ENCODE data around the gene GNAI1. TPM values are rescaled to one million over a fixed set of nuclear protein-coding genes. Genes with fewer than 3 reads are reported as not detected.
A peak's percentile ranks its signal among the peaks of the same experiment; 100 is the strongest.

GNAI1 gene
- total RNA-seq, 1 donor from 2014 or later, result 65.8 TPM

GRCh38 chr7:80235334-80235733 is 100.7 kb downstream of the GNAI1 start:
- intact Hi-C loops (cut with DNase I), result no loop called here
- no peak for DNase-seq (ENCODE audit: low spot score)

GRCh38 chr7:80236681-80237080 is 102.0 kb downstream of the GNAI1 start:
- ATAC-seq, result no peak
- intact Hi-C loops (cut with DNase I), result no loop called here

More at GRCh38 chr7:80235334-80235733, 100.7 kb downstream of the GNAI1 start:
- ATAC-seq, result no peak

GRCh38 chr7:80240265-80241025 is 105.8 kb downstream of the GNAI1 start:
- no peak for ATAC-seq
- intact Hi-C loops (cut with DNase I), result no loop called here
- no peak for DNase-seq (ENCODE audit: low spot score)

More at GRCh38 chr7:80236681-80237080, 102.0 kb downstream of the GNAI1 start:
- no peak for DNase-seq (ENCODE audit: low spot score)

- no peak for ATAC-seq
- intact Hi-C loops (cut with DNase I), result no loop called here
- no peak for DNase-seq (ENCODE audit: low spot score)
Observed at GRCh38 chr7:80241671-80242070, 107.0 kb downstream of the GNAI1 start.

GRCh38 chr7:80243425-80243824 is 108.8 kb downstream of the GNAI1 start:
- DNase-seq (ENCODE audit: low spot score), result no peak
- intact Hi-C loops (cut with DNase I), result no loop called here
- no peak for ATAC-seq

GRCh38 chr7:80244206-80244916 is 109.7 kb downstream of the GNAI1 start:
- peak; percentile 88 for ATAC-seq
- no peak for DNase-seq (ENCODE audit: low spot score)
- intact Hi-C loops (cut with DNase I), result no loop called here

- intact Hi-C loops (cut with DNase I), result no loop called here
- DNase-seq (ENCODE audit: low spot score) (no peak), ATAC-seq (no peak)
Observed at GRCh38 chr7:80247144-80247543, 112.5 kb downstream of the GNAI1 start.

GRCh38 chr7:80247891-80248290 is 113.3 kb downstream of the GNAI1 start:
- no peak for ATAC-seq
- DNase-seq (ENCODE audit: low spot score), result no peak
- intact Hi-C loops (cut with DNase I), result no loop called here

- ATAC-seq (no peak), DNase-seq (ENCODE audit: low spot score) (no peak)
Observed at GRCh38 chr7:80249184-80249583, 114.6 kb downstream of the GNAI1 start.

GRCh38 chr7:80249619-80250295 is 115.1 kb downstream of the GNAI1 start:
- intact Hi-C loops (cut with DNase I), result no loop called here
- no peak for ATAC-seq
- no peak for DNase-seq (ENCODE audit: low spot score)

More at GRCh38 chr7:80249184-80249583, 114.6 kb downstream of the GNAI1 start:
- intact Hi-C loops (cut with DNase I), result no loop called here

- intact Hi-C loops (cut with DNase I), result no loop called here
- ATAC-seq (no peak), DNase-seq (ENCODE audit: low spot score) (no peak)
Observed at GRCh38 chr7:80253237-80253636, 118.6 kb downstream of the GNAI1 start.

GRCh38 chr7:80253653-80254052 is 119.0 kb downstream of the GNAI1 start:
- DNase-seq (ENCODE audit: low spot score) (no peak), ATAC-seq (no peak)
- intact Hi-C loops (cut with DNase I), result no loop called here

GRCh38 chr7:80255656-80256055 is 121.0 kb downstream of the GNAI1 start:
- intact Hi-C loops (cut with DNase I), result no loop called here
- DNase-seq (ENCODE audit: low spot score), result no peak
- ATAC-seq, result no peak

- no peak for DNase-seq (ENCODE audit: low spot score)
- ATAC-seq, result no peak
- intact Hi-C loops (cut with DNase I), result loop anchor here (1.0 kb wide), 1 partner anchor 26 kb away; no protein-coding TSS in a partner anchor
Observed at GRCh38 chr7:80257756-80258155, 123.1 kb downstream of the GNAI1 start.

GRCh38 chr7:80260606-80261005 is 126.0 kb downstream of the GNAI1 start:
- ATAC-seq (no peak), DNase-seq (ENCODE audit: low spot score) (no peak)
- intact Hi-C loops (cut with DNase I), result no loop called here

- intact Hi-C loops (cut with DNase I), result no loop called here
- ATAC-seq (peak; percentile 58), DNase-seq (ENCODE audit: low spot score) (no peak)
Observed at GRCh38 chr7:80263333-80263732, 128.7 kb downstream of the GNAI1 start.

GRCh38 chr7:80263821-80264220 is 129.2 kb downstream of the GNAI1 start:
- ATAC-seq (no peak), DNase-seq (ENCODE audit: low spot score) (no peak)
- intact Hi-C loops (cut with DNase I), result no loop called here

GRCh38 chr7:80264769-80265495 is 130.3 kb downstream of the GNAI1 start:
- DNase-seq (ENCODE audit: low spot score), result no peak
- intact Hi-C loops (cut with DNase I), result no loop called here
- ATAC-seq, result no peak

- ATAC-seq (no peak), DNase-seq (ENCODE audit: low spot score) (no peak)
- intact Hi-C loops (cut with DNase I), result no loop called here
Observed at GRCh38 chr7:80272560-80273239, 138.1 kb downstream of the GNAI1 start.

Data from sciatic nerve (tissue), 2 donors.